T-helper 17 cell (primary cell): ENCODE measurements around the gene TBC1D22A. TPM values are rescaled to one million over a fixed set of nuclear protein-coding genes. Genes with fewer than 3 reads are reported as not detected.

Experiments
- ATAC-seq: fragments of 150-1000 bp; cut with Tn5 transposase; 2 replicates; pipeline ENCODE4 v1.10.0; 2021; ENCODE audit warnings: mild to moderate bottlenecking, moderate library complexity
- DNase-seq, 3 donors: peaks; one replicate each; pipeline versions ENCODE4 v3.0.0 to v3.0.0-alpha.2; 2020 to 2021
- H3K9me3 ChIP-seq: one replicate; pipeline ENCODE4 v1.7.0; 2013; ENCODE audit warnings: low read length, mild to moderate bottlenecking; ENCODE audit not compliant: control insufficient read depth, poor library complexity, severe bottlenecking
- H3K27ac Mint-ChIP-seq: one replicate; pipeline ENCODE4 v1.8.0; 2022; ENCODE audit warnings: mild to moderate bottlenecking, moderate library complexity, mixed read lengths
- H3K27me3 Mint-ChIP-seq: one replicate; pipeline ENCODE4 v1.8.0; 2022; ENCODE audit warnings: mixed read lengths
- H3K36me3 Mint-ChIP-seq: one replicate; pipeline ENCODE4 v1.8.0; 2022; ENCODE audit warnings: low read depth, mixed read lengths
- H3K4me1 Mint-ChIP-seq: one replicate; pipeline ENCODE4 v1.8.0; 2022; ENCODE audit warnings: mild to moderate bottlenecking, mixed read lengths
- H3K4me3 Mint-ChIP-seq: one replicate; pipeline ENCODE4 v1.8.0; 2022; ENCODE audit warnings: mild to moderate bottlenecking, moderate library complexity, mixed read lengths
- total RNA-seq, 4 donors: library from RNA in 2 of 4; stranded (reverse) in 2 of 4; gene quantifications; one replicate each; pipeline ENCODE4 v1.2.3 and lab custom pipeline; 2022 to 2026

The TBC1D22A gene
- total RNA-seq, 2 donors from 2014 or later: 42.1 to 43.8 TPM

DNA sequence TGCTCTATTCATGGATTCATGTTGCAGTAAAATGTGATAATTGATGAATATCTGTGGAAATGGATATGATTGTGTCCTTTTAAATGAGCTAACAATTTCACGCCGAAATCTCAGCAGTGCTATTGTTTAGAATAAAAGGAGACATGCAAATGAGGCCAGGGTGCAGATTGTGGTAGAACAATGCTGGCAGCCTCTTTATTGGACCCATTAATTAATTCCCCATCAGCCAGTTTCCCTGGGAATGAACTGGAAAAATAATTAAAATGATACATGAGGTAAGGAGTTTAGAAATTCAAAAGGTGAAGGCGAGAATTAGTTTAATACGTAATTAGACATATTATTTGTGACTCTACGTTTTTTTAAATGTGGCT is 306.2 kb downstream of the TBC1D22A start:
- Mint-ChIP-seq H3K4me1 (peaks cover 20% of the 10 kb centered on the region), H3K4me3 (peak overlapping the region; percentile 25), H3K36me3 (no peaks in the 10 kb centered on the region), H3K27ac (no peak overlapping the region), H3K27me3 (no peaks in the 10 kb centered on the region)
- no peaks in the 10 kb centered on the region for H3K9me3 ChIP-seq
- ATAC-seq (no peak), DNase-seq (no peak)

DNA sequence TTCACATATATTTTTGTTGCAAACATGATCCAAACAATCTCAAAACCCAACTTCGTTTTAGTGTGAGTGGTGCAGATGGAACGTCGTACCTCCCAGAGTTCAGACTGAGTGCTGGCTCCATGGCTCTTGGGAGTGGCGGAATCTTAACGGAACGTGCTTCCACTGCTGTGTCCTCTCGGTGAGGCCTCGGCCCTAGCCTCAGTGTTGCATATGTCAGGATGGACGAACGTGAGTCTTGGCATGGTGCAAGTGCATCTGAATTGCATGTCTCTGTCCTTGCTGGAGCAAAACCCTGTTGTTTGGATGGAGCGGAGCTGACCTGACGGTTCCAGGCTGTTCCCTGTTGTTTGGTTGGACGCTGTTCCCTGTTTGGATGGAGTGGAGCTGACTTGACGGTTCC is 306.8 kb downstream of the TBC1D22A start:
- DNase-seq: no peak
- ATAC-seq: no peak
- Mint-ChIP-seq H3K4me3 (no peak overlapping the region), H3K27ac (no peak overlapping the region), H3K27me3 (no peaks in the 10 kb centered on the region), H3K36me3 (no peaks in the 10 kb centered on the region), H3K4me1 (peaks cover 18% of the 10 kb centered on the region)
- H3K9me3 ChIP-seq: no peaks in the 10 kb centered on the region

DNA sequence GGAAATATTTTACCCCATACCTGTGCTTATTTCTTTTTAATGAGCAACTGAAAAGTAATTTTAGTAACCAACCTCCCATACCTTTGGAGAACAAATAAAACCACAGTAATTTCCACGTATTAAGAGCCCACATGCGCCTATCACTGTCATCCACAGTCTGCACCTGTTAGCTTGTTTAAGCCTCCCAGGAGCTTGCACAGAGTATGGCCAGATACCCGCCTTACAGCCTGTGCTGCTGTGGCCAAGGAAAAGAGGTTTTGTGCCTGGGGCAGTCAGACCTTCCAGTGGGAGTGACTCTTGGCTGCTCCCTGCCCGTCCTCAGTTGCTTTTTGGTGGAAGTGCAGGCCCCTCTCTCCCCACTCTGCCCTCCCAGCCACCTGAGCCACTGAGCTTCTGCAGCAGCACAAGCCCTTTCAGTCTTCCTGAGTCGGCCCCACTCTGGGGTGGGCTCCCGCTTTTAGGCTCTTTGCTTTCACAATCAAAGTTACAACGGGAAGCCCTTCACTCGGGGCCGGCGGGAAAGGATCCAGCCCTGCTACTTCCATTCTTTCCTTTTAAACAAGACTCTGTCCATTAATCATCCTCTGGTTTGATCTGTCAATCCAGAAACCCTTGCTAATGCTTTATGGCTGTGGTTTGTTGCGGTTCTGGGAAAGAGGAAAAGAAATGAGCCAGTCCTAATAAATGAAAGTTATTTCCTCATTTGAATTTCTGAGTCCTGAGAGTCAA is 308.8 kb downstream of the TBC1D22A start:
- H3K9me3 ChIP-seq: peaks cover 4% of the 10 kb centered on the region
- no peaks in the 10 kb centered on the region for H3K36me3 Mint-ChIP-seq
- no peak overlapping the region for H3K27ac Mint-ChIP-seq
- no peak overlapping the region for H3K4me3 Mint-ChIP-seq
- H3K4me1 Mint-ChIP-seq: peaks cover 6% of the 10 kb centered on the region
- no peak for ATAC-seq
- no peaks in the 10 kb centered on the region for H3K27me3 Mint-ChIP-seq
- no peak for DNase-seq

DNA sequence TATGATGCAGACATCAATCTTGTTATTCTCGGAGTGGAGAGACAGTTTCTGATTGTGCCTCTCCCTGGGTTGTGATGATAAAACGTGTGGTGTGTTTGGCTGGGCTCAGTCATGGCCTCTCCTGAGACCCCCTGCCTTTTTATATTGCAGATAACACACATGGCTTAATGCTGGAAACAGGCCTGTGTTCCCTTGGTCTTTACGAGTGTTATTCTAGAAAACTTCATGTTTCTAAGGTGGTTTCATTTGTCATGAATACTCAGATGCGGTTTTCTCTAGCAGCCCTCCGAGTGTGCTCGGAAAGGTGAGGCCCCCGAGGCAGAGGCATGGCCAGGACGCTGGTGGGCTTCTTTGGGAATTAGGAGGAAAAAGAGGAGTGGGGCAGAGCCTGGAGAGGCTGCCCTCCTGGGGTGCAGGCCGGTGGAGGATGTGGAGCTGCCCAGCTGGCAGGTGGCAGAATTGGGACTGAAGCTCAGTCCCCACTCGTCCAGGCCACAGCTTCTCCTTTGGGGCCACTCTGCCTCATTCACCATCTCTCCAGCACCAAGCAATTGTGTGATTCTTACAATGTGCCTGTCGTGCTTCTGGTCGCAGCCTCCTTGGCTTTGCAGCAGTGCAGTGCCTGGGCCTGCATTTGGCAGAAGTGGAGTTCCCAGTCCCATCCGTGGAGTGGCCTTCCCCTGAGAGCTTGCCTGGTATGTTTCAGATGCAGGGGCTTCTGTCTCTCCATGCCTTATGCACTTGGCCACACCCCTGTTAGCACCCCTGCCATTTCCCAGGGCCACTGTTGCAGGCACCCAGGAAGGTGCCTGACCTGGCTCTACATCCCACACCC is 309.6 kb downstream of the TBC1D22A start:
- peaks cover 4% of the 10 kb centered on the region for H3K9me3 ChIP-seq
- Mint-ChIP-seq H3K27ac (no peak overlapping the region), H3K36me3 (no peaks in the 10 kb centered on the region), H3K4me1 (peaks cover 6% of the 10 kb centered on the region), H3K4me3 (no peak overlapping the region), H3K27me3 (no peaks in the 10 kb centered on the region)
- no peak for ATAC-seq
- DNase-seq: no peak

DNA sequence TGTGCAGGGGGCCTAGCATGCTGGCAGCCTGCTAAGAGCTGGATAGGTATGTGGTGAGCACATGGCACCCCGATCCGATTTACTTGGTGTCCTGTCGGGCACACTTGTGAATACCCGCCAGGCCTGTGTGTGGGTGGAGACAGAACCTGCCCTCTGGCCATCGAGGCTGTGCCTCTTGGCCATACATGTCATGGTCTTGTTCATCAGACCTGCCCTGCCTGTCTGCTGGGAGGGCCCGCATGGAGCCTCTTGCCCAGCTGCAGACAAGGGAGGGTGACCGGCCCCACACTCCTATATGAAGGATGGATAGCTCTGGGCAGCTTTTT is 310.2 kb downstream of the TBC1D22A start:
- ATAC-seq (no peak), DNase-seq (no peak)
- H3K4me1 Mint-ChIP-seq: peaks cover 2% of the 10 kb centered on the region
- no peaks in the 10 kb centered on the region for H3K36me3 Mint-ChIP-seq
- no peaks in the 10 kb centered on the region for H3K27me3 Mint-ChIP-seq
- H3K9me3 ChIP-seq: peaks cover 4% of the 10 kb centered on the region
- no peak overlapping the region for H3K27ac Mint-ChIP-seq
- H3K4me3 Mint-ChIP-seq: no peak overlapping the region

DNA sequence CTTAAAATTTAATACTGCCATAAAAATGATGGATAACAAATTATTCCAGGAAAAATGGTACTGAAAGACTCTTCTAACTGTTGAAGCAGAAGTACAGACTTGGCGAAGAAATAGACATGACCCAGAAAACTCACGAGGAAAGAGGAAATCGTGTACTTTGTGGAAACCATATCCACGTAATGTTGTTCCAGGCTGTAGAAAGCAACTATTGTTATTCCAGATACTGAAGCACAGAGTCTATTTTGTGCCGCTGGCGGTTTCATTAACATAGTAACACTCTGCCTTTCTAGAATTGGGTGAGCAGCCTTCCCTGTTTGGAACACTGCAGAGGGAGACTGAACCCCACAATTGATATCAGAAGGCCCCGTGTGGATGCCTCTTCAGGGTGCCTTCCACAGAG is 310.6 kb downstream of the TBC1D22A start:
- H3K9me3 ChIP-seq: peaks cover 4% of the 10 kb centered on the region
- no peaks in the 10 kb centered on the region for H3K27me3 Mint-ChIP-seq
- ATAC-seq (no peak), DNase-seq (no peak)
- H3K4me3 Mint-ChIP-seq: no peak overlapping the region
- H3K27ac Mint-ChIP-seq: no peak overlapping the region
- H3K4me1 Mint-ChIP-seq: peaks cover 2% of the 10 kb centered on the region
- no peaks in the 10 kb centered on the region for H3K36me3 Mint-ChIP-seq

DNA sequence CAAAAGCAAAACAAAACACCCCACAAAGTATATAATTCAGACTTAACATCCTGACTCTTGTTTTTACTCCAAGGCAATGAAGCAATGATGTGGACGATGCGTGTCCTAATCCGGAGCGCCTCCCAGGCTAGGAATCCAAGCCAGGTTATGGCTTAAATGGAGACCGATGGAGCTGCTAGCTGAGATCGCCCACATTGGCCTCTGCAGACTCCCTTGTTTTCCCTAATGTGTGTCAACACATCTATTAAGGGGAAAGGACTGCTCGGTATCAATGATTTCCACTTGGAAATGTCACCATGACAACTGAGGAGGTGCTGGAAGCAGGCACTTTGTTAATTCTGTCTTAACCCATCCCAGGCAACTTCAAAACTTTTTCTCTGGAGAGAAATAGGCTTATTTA is 311.7 kb downstream of the TBC1D22A start:
- no peak for ATAC-seq
- H3K36me3 Mint-ChIP-seq: peaks cover 2% of the 10 kb centered on the region
- no peaks in the 10 kb centered on the region for H3K4me1 Mint-ChIP-seq
- peaks cover 4% of the 10 kb centered on the region for H3K9me3 ChIP-seq
- H3K27ac Mint-ChIP-seq: no peak overlapping the region
- no peak for DNase-seq
- no peaks in the 10 kb centered on the region for H3K27me3 Mint-ChIP-seq
- H3K4me3 Mint-ChIP-seq: no peak overlapping the region

DNA sequence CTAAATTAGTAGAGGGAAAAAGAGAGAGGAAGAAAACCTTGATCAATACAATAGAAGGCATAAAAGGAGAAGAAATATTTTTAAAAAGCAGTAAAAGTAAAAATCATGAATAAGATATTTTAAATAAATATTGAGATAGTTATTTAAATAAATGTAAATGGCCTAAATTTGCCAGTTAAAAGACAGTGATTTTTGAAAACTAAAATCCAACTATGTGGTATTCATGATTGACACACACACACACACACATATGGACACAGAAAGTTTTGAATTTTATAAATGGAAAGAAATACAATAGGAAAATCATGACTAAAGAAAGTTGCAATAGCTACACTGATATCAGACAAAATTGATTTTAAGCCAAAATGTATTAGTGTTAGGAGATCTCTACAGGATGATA is 313.1 kb downstream of the TBC1D22A start:
- H3K4me1 Mint-ChIP-seq: no peaks in the 10 kb centered on the region
- ATAC-seq: no peak
- no peak overlapping the region for H3K27ac Mint-ChIP-seq
- H3K27me3 Mint-ChIP-seq: no peaks in the 10 kb centered on the region
- H3K36me3 Mint-ChIP-seq: peaks cover 2% of the 10 kb centered on the region
- peaks cover 4% of the 10 kb centered on the region for H3K9me3 ChIP-seq
- DNase-seq: no peak
- no peak overlapping the region for H3K4me3 Mint-ChIP-seq

DNA sequence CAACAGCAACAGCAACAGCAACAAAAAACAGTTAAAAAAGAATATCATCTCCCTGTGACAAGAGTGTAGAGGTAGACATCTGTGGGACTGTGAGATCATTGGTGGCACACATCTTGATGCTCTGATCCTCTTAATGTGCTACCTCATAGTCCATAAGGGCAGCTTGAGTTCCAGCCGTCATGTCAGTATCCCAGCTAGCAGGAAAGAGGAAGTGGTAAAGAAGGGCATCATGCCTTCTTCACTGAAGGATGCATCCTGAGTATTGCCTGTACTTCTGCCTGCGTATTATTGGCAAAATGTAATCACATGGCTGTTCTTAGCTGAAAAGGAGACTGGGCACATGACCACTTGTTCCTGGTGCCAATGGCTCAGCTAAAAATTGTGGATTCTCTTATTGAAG is 314.3 kb downstream of the TBC1D22A start:
- Mint-ChIP-seq H3K36me3 (peaks cover 2% of the 10 kb centered on the region), H3K4me1 (no peaks in the 10 kb centered on the region), H3K4me3 (no peak overlapping the region), H3K27me3 (no peaks in the 10 kb centered on the region), H3K27ac (no peak overlapping the region)
- ATAC-seq (no peak), DNase-seq (no peak)
- H3K9me3 ChIP-seq: peaks cover 4% of the 10 kb centered on the region

DNA sequence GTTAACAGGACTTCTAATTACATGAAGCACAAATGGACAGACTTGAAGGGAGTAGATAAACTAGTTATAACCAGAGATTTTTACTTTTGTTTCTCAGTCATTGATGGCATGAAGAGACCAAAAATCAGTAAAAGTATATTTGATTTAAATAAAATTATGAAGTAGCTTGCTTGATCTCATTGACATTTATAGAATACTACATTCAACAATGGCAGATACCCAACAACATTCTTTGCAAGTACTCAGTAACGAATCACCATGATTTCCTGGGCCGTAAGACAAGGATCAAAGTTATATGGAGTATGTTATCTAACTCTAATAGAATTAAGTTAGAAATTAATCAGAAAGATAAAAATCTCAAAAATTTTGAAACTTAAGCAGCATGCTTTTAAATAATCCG is 317.6 kb downstream of the TBC1D22A start:
- Mint-ChIP-seq H3K27ac (no peak overlapping the region), H3K4me3 (no peak overlapping the region), H3K27me3 (no peaks in the 10 kb centered on the region), H3K36me3 (peaks cover 2% of the 10 kb centered on the region), H3K4me1 (no peaks in the 10 kb centered on the region)
- DNase-seq: no peak
- ATAC-seq: no peak
- peaks cover 4% of the 10 kb centered on the region for H3K9me3 ChIP-seq

DNA sequence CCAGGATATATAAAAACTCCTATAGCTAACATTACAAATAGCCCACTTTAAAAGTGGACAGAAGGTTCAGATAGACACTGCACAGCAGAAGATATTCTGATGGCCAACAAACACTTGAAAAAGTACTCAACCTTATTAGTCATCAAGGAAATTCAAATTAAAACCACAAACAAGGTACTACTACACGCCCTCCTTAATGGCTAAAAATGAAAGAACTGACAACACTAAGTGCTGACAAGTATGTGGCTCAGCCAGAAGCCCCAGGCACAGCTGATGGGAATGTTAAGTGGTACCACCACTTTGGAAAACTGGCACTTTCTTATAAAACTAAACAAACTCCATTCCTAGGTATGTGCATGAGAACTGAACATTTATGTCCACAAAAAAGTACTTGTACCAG is 320.1 kb downstream of the TBC1D22A start:
- H3K4me1 Mint-ChIP-seq: no peaks in the 10 kb centered on the region
- no peaks in the 10 kb centered on the region for H3K9me3 ChIP-seq
- DNase-seq (no peak), ATAC-seq (no peak)
- H3K36me3 Mint-ChIP-seq: peaks cover 2% of the 10 kb centered on the region
- no peak overlapping the region for H3K27ac Mint-ChIP-seq
- H3K27me3 Mint-ChIP-seq: no peaks in the 10 kb centered on the region
- no peak overlapping the region for H3K4me3 Mint-ChIP-seq

DNA sequence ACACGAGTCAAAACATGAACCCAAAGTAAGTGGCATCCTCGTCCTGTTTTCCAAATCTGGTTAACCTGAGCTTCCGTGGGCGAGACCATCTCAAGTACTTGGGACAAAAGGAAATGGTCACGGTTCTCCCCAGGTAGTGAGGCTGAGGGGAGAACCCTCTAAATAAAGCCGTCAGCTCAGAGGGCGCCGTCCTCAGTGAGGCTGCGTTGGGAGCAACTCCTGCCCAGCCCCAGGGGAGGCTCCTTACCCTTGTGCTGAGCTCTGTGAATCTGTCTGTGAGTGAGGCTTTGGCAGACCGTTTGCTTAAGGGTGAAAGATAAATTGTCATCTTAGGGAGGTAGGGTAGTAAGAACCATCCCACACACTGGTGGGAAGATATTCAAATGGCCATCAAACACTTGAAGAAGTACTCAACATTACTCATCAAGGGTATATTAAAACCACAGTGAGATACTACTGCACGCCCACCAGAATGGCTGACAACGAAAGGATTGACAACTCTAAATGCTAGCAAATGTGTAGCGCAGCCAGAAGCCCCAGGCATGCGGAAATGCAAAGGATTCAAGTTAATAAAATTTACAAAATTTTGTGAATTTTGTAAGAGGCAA is 321.0 kb downstream of the TBC1D22A start:
- Mint-ChIP-seq H3K4me3 (no peak overlapping the region), H3K27ac (no peak overlapping the region), H3K36me3 (peaks cover 2% of the 10 kb centered on the region), H3K27me3 (no peaks in the 10 kb centered on the region), H3K4me1 (peaks cover 2% of the 10 kb centered on the region)
- DNase-seq (no peak), ATAC-seq (no peak)
- no peaks in the 10 kb centered on the region for H3K9me3 ChIP-seq

DNA sequence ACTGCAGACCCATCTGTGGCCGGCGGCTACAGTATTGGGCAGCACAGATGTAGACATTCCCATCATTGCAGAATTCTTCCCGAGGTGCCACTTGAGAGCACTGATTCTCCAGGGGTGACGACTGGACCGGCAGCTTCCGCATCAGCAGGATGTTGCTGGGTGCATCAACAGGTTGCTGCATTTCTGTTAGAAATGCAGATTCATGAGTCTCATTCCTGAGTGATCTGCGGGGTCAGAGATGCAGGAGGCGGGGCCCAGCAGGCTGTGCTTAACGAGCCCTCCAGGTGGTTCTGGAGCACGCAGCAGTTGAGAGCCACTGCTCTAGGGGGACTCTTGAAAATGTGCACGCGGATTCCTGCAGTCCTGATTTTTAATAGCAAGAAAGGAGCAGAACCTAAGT is 321.8 kb downstream of the TBC1D22A start:
- no peak overlapping the region for H3K4me3 Mint-ChIP-seq
- H3K9me3 ChIP-seq: no peaks in the 10 kb centered on the region
- H3K27ac Mint-ChIP-seq: no peak overlapping the region
- peaks cover 9% of the 10 kb centered on the region for H3K4me1 Mint-ChIP-seq
- no peaks in the 10 kb centered on the region for H3K27me3 Mint-ChIP-seq
- DNase-seq: no peak
- ATAC-seq: no peak
- no peaks in the 10 kb centered on the region for H3K36me3 Mint-ChIP-seq
